K562 (cell line): Measurements from ENCODE around the gene ZDHHC11. TPM values are rescaled to one million over a fixed set of nuclear protein-coding genes. Genes with fewer than 3 reads are reported as not detected.

Experiments used
- ATF1 ChIP-seq, 2 experiments: fragments of 450-650 bp in 1 of 2; IDR thresholded peaks; 2 replicates each; pipeline ENCODE4 v1.6.1; 2016; ENCODE audit warnings: missing compliant biosample characterization in 1 of 2, missing genetic modification characterization in 1 of 2
- ATF7 ChIP-seq: fragments of 450-650 bp; IDR thresholded peaks from 2 replicates; pipeline ENCODE4 v1.7.1; 2014; ENCODE audit warnings: mild to moderate bottlenecking, moderate library complexity
- CCAR2 ChIP-seq: fragments of 200-400 bp; formaldehyde crosslinking; IDR thresholded peaks from 2 replicates; pipeline ENCODE4 v1.6.1; 2017; ENCODE audit warnings: mild to moderate bottlenecking, low read depth, low read length
- CEBPB ChIP-seq: fragments of 450-650 bp; IDR thresholded peaks from 2 replicates; pipeline ENCODE4 v1.6.1; 2016; ENCODE audit warnings: missing genetic modification characterization, missing compliant biosample characterization
- ELF1 ChIP-seq: fragments of 200-800 bp; sonication (Bioruptor generic); IDR thresholded peaks from 2 replicates; pipeline ENCODE4 v1.6.1; 2016; ENCODE audit warnings: missing genetic modification characterization, missing compliant biosample characterization
- HMG20B ChIP-seq: fragments of 250-450 bp; sonication (Bioruptor Pico); IDR thresholded peaks from 2 replicates; pipeline ENCODE4 v1.5.0; 2021; ENCODE audit warnings: mild to moderate bottlenecking
- KLF16 ChIP-seq: IDR thresholded peaks from 2 replicates; pipeline ENCODE4 v1.6.1; 2016; ENCODE audit warnings: antibody characterized with exemption
- MAFF ChIP-seq: IDR thresholded peaks from 2 replicates; pipeline ENCODE4 v1.6.1; 2012; ENCODE audit warnings: low read length, improper control_type of control experiment
- POLR2G ChIP-seq: fragments of 200-400 bp; formaldehyde crosslinking; IDR thresholded peaks from 2 replicates; pipeline ENCODE4 v1.6.1; 2017; ENCODE audit warnings: low read depth, mild to moderate bottlenecking, antibody characterized with exemption, low read length, moderate library complexity
- PRPF4 ChIP-seq: fragments of 200-400 bp; formaldehyde crosslinking; IDR thresholded peaks from one replicate; pipeline ENCODE4 v1.6.1; 2017; ENCODE audit warnings: low read length, low read depth, mild to moderate bottlenecking; ENCODE audit not compliant: insufficient read depth, poor library complexity, severe bottlenecking
- SMARCB1 ChIP-seq: IDR thresholded peaks from 2 replicates; pipeline ENCODE4 v1.6.1; 2011; ENCODE audit warnings: improper control_type of control experiment, low read depth; ENCODE audit not compliant: insufficient read length
- SMARCE1 ChIP-seq: fragments of 450-650 bp; IDR thresholded peaks from 2 replicates; pipeline ENCODE4 v1.7.1; 2016; ENCODE audit warnings: mild to moderate bottlenecking
- SOX6 ChIP-seq: fragments of 450-650 bp; IDR thresholded peaks from 2 replicates; pipeline ENCODE4 v1.6.1; 2014; ENCODE audit warnings: mild to moderate bottlenecking
- ZBTB1 ChIP-seq: sonication (generic); formaldehyde crosslinking; IDR thresholded peaks from 2 replicates; pipeline ENCODE4 v1.8.1; 2023; ENCODE audit warnings: missing genetic modification reagents, low read depth, mild to moderate bottlenecking, borderline replicate concordance
- ZBTB8A ChIP-seq: fragments of 450-650 bp; IDR thresholded peaks from 2 replicates; pipeline ENCODE4 v1.6.1; 2018; ENCODE audit warnings: mild to moderate bottlenecking, moderate library complexity; ENCODE audit not compliant: partially characterized antibody
- ZNF239 ChIP-seq: fragments of 250-450 bp; sonication (Bioruptor Pico); IDR thresholded peaks from 2 replicates; pipeline ENCODE4 v1.4.0; 2020; ENCODE audit warnings: mild to moderate bottlenecking
- polyA plus RNA-seq, 8 experiments: library from polyadenylated mRNA; depleted of rRNA in 4 of 8; stranded (reverse) in 5 of 8; unstranded in 3 of 8; fragments of >200 nt; fragmentation: Nextera tagmentation in 2 of 8; fragmentation: Illumina TruSeq in 1 of 8; extraction: Ambion mirVana in 2 of 8; extraction: Trizol in 1 of 8; gene quantifications; 2 replicates each; pipeline versions ENCODE4 v1.2.1 to v1.2.3, GENCODE V29; 2011 to 2014; ENCODE audit warnings: inconsistent platforms in 1 of 8, missing spikeins in 1 of 8
- total RNA-seq, 7 experiments: library from RNA; depleted of rRNA in 6 of 7; stranded (reverse); fragments of >200 nt in 6 of 7; fragmentation: Illumina TruSeq in 2 of 7; extraction: Trizol in 2 of 7; gene quantifications; 2 replicates each; pipeline versions ENCODE4 v1.2.1 to v1.2.3, GENCODE V29; 2011 to 2021; ENCODE audit warnings: low replicate concordance in 1 of 7
- TF ChIP-seq, protein P1 (sequence below): sonication (generic); formaldehyde crosslinking; IDR thresholded peaks from 2 replicates; pipeline ENCODE4 v1.8.1; 2023; ENCODE audit warnings: mild to moderate bottlenecking, missing genetic modification reagents
- TF ChIP-seq, protein P2 (sequence below): fragments of 450-650 bp; IDR thresholded peaks from 2 replicates; pipeline ENCODE4 v1.6.1; 2016; ENCODE audit warnings: borderline replicate concordance
- TF ChIP-seq, protein P3 (sequence below): fragments of 450-650 bp; IDR thresholded peaks from 2 replicates; pipeline ENCODE4 v1.6.1; 2017; ENCODE audit warnings: mild to moderate bottlenecking, moderate library complexity
- TF ChIP-seq, protein P4 (sequence below): fragments of 450-650 bp; IDR thresholded peaks from 2 replicates; pipeline ENCODE4 v1.6.1; 2016
- TF ChIP-seq, protein P5 (sequence below): fragments of 250-450 bp; sonication (Bioruptor Pico); IDR thresholded peaks from 2 replicates; pipeline ENCODE4 v1.8.0; 2022; ENCODE audit warnings: inconsistent platforms

Gene ZDHHC11
- total and polyA plus RNA-seq, 9 of the 15 experiments (the other 6 are each of a cell fraction or from before 2014, with no cell fraction given) = 0.07 to 2.3 (median 0.52) TPM

DNA sequence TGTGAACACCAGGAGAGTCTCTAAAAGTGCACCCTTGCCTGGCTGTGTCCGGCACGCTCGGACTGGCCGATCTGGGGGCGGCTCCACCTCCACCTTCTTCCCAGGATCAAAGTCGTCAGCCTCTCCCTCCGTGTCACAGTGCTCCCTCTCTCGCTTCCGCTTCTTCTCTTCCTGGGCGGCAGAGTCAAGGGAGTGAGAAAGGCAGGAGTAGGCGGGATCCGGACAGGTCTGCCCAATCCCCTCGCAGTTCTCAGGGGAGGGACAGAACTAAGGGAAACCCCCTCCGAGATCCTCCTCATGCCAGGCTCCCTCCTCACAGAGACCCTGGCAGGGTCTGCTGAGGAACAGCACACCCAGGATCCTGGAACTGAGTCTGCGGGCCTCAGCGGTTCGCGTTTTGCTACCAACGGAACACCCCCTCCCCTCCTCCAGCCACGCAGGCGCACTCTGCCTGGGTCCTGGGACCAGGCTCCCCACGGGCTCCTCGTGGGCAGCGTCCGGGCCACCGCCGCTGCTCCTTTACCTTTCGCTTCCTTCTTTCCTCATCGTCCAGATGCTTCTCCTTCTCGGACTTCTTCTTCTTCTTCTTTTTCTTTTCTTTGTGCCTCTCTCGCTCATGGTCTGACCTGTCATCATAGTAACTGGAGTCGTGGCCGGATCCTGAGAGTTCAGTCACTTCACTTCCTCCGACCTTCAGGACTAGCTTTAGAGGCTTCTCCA lies 40.5 kb upstream of the ZDHHC11 start (continued):
- TF ChIP-seq SMARCE1 = no peak
- TF ChIP-seq ZNF239 = no peak
- peak; percentile 51; the same call in 1 of the 2 replicates for TF ChIP-seq ZBTB1 (CRISPR knock-in tag)
- TF ChIP-seq ATF7 = no peak
- TF ChIP-seq, protein P1, sequence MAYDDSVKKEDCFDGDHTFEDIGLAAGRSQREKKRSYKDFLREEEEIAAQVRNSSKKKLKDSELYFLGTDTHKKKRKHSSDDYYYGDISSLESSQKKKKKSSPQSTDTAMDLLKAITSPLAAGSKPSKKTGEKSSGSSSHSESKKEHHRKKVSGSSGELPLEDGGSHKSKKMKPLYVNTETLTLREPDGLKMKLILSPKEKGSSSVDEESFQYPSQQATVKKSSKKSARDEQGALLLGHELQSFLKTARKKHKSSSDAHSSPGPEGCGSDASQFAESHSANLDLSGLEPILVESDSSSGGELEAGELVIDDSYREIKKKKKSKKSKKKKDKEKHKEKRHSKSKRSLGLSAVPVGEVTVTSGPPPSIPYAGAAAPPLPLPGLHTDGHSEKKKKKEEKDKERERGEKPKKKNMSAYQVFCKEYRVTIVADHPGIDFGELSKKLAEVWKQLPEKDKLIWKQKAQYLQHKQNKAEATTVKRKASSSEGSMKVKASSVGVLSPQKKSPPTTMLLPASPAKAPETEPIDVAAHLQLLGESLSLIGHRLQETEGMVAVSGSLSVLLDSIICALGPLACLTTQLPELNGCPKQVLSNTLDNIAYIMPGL = no peak
- no peak for TF ChIP-seq SOX6
- no peak for TF ChIP-seq MAFF
- TF ChIP-seq, protein P2, sequence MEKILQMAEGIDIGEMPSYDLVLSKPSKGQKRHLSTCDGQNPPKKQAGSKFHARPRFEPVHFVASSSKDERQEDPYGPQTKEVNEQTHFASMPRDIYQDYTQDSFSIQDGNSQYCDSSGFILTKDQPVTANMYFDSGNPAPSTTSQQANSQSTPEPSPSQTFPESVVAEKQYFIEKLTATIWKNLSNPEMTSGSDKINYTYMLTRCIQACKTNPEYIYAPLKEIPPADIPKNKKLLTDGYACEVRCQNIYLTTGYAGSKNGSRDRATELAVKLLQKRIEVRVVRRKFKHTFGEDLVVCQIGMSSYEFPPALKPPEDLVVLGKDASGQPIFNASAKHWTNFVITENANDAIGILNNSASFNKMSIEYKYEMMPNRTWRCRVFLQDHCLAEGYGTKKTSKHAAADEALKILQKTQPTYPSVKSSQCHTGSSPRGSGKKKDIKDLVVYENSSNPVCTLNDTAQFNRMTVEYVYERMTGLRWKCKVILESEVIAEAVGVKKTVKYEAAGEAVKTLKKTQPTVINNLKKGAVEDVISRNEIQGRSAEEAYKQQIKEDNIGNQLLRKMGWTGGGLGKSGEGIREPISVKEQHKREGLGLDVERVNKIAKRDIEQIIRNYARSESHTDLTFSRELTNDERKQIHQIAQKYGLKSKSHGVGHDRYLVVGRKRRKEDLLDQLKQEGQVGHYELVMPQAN = peak; percentile 83
- TF ChIP-seq CCAR2 = no peak
- TF ChIP-seq SMARCB1 = no peak
- peak; percentile 60; the same call in 1 of the 2 replicates for TF ChIP-seq POLR2G
- no peak for TF ChIP-seq KLF16
- peak; percentile 74; the same call in 1 of the 2 replicates for TF ChIP-seq ELF1
- TF ChIP-seq, protein P3, sequence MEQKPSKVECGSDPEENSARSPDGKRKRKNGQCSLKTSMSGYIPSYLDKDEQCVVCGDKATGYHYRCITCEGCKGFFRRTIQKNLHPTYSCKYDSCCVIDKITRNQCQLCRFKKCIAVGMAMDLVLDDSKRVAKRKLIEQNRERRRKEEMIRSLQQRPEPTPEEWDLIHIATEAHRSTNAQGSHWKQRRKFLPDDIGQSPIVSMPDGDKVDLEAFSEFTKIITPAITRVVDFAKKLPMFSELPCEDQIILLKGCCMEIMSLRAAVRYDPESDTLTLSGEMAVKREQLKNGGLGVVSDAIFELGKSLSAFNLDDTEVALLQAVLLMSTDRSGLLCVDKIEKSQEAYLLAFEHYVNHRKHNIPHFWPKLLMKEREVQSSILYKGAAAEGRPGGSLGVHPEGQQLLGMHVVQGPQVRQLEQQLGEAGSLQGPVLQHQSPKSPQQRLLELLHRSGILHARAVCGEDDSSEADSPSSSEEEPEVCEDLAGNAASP = no peak
- TF ChIP-seq, protein P4, sequence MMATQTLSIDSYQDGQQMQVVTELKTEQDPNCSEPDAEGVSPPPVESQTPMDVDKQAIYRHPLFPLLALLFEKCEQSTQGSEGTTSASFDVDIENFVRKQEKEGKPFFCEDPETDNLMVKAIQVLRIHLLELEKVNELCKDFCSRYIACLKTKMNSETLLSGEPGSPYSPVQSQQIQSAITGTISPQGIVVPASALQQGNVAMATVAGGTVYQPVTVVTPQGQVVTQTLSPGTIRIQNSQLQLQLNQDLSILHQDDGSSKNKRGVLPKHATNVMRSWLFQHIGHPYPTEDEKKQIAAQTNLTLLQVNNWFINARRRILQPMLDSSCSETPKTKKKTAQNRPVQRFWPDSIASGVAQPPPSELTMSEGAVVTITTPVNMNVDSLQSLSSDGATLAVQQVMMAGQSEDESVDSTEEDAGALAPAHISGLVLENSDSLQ = peak; percentile 76
- TF ChIP-seq CEBPB (tag) = no peak
- TF ChIP-seq, protein P5, sequence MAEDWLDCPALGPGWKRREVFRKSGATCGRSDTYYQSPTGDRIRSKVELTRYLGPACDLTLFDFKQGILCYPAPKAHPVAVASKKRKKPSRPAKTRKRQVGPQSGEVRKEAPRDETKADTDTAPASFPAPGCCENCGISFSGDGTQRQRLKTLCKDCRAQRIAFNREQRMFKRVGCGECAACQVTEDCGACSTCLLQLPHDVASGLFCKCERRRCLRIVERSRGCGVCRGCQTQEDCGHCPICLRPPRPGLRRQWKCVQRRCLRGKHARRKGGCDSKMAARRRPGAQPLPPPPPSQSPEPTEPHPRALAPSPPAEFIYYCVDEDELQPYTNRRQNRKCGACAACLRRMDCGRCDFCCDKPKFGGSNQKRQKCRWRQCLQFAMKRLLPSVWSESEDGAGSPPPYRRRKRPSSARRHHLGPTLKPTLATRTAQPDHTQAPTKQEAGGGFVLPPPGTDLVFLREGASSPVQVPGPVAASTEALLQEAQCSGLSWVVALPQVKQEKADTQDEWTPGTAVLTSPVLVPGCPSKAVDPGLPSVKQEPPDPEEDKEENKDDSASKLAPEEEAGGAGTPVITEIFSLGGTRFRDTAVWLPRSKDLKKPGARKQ (CRISPR knock-in tag) = no peak
- no peak for TF ChIP-seq ZBTB8A
- no peak for TF ChIP-seq HMG20B (CRISPR knock-in tag)
- TF ChIP-seq PRPF4 = no peak
- no peak for TF ChIP-seq ATF1 (CRISPR knock-in tag; IDR thresholded peaks at IDR 0.05)
- no peak; the same call in 1 of the 2 replicates for TF ChIP-seq ATF1 (tag; IDR thresholded peaks at IDR 0.05)
